ENCODE measurements around the gene TIMM29.

The TIMM29 gene

GRCh38 chr19:10913716-10914340, 14.8 kb upstream of the TIMM29 start:
- H3K4me3 ChIP-seq (ENCODE audit: low read depth in 1 of 2, low read length in 1 of 2), result no peak overlapping the region
- H3K4me1 ChIP-seq (ENCODE audit: control insufficient read depth in 1 of 2, insufficient read depth in 1 of 2, low read depth in 1 of 2, low read length in 1 of 2), result no peaks in the 10 kb centered on the region
- no peaks in the 10 kb centered on the region for H3K27me3 ChIP-seq
- TF ChIP-seq, protein P1, sequence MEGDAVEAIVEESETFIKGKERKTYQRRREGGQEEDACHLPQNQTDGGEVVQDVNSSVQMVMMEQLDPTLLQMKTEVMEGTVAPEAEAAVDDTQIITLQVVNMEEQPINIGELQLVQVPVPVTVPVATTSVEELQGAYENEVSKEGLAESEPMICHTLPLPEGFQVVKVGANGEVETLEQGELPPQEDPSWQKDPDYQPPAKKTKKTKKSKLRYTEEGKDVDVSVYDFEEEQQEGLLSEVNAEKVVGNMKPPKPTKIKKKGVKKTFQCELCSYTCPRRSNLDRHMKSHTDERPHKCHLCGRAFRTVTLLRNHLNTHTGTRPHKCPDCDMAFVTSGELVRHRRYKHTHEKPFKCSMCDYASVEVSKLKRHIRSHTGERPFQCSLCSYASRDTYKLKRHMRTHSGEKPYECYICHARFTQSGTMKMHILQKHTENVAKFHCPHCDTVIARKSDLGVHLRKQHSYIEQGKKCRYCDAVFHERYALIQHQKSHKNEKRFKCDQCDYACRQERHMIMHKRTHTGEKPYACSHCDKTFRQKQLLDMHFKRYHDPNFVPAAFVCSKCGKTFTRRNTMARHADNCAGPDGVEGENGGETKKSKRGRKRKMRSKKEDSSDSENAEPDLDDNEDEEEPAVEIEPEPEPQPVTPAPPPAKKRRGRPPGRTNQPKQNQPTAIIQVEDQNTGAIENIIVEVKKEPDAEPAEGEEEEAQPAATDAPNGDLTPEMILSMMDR (IDR thresholded peaks at IDR 0.05), result no peak
- no peak overlapping the region for H3K27ac ChIP-seq
- H3K9me3 ChIP-seq, result no peaks in the 10 kb centered on the region
- peaks cover 41% of the 10 kb centered on the region for H3K36me3 ChIP-seq

- Histone ChIP-seq H3K9me3 (no peaks in the 10 kb centered on the region), H3K4me1 (ENCODE audit: control insufficient read depth in 1 of 2, insufficient read depth in 1 of 2, low read depth in 1 of 2, low read length in 1 of 2) (no peaks in the 10 kb centered on the region), H3K36me3 (peaks cover 45% of the 10 kb centered on the region), H3K27ac (no peak overlapping the region), H3K4me3 (ENCODE audit: low read depth in 1 of 2, low read length in 1 of 2) (no peak overlapping the region), H3K27me3 (no peaks in the 10 kb centered on the region)
- TF ChIP-seq, protein P1 (IDR thresholded peaks at IDR 0.05), result no peak
Observed at GRCh38 chr19:10915130-10916091, 13.2 kb upstream of the TIMM29 start.

GRCh38 chr19:10916602-10917001, 12.0 kb upstream of the TIMM29 start:
- no peak overlapping the region for H3K27ac ChIP-seq
- TF ChIP-seq, protein P1 (IDR thresholded peaks at IDR 0.05), result no peak
- no peaks in the 10 kb centered on the region for H3K27me3 ChIP-seq
- H3K36me3 ChIP-seq, result peaks cover 51% of the 10 kb centered on the region
- H3K4me1 ChIP-seq (ENCODE audit: control insufficient read depth in 1 of 2, insufficient read depth in 1 of 2, low read depth in 1 of 2, low read length in 1 of 2), result no peaks in the 10 kb centered on the region
- H3K9me3 ChIP-seq, result no peaks in the 10 kb centered on the region
- H3K4me3 ChIP-seq (ENCODE audit: low read depth in 1 of 2, low read length in 1 of 2), result no peak overlapping the region

DNA sequence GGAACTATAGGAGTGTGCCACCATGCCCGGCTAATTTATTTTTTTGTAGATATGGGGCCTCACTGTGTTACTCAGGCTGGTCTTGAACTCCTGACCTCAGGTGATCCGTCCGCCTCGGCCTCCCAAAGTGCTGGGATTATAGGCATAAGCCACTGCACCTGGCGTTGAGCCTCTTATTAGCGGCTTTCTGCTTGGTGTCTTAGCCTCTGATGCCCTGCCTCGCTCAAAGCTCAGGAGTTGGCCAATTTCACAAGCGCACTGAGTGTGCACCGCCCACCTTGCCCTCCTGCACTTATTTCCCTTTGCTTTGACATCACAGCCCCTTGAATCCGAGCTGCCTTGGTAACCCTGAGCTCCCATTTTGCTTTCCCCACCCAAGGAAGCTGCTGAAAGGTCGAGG, 10.3 kb upstream of the TIMM29 start:
- Histone ChIP-seq H3K27me3 (no peaks in the 10 kb centered on the region), H3K9me3 (no peaks in the 10 kb centered on the region), H3K4me1 (ENCODE audit: control insufficient read depth in 1 of 2, insufficient read depth in 1 of 2, low read depth in 1 of 2, low read length in 1 of 2) (no peaks in the 10 kb centered on the region), H3K4me3 (ENCODE audit: low read depth in 1 of 2, low read length in 1 of 2) (no peak overlapping the region), H3K27ac (no peak overlapping the region), H3K36me3 (peaks cover 55% of the 10 kb centered on the region)
- TF ChIP-seq, protein P1 (IDR thresholded peaks at IDR 0.05), result no peak

GRCh38 chr19:10919352-10920287, 9.0 kb upstream of the TIMM29 start:
- H3K27ac ChIP-seq, result no peak overlapping the region
- no peaks in the 10 kb centered on the region for H3K4me1 ChIP-seq (ENCODE audit: control insufficient read depth in 1 of 2, insufficient read depth in 1 of 2, low read depth in 1 of 2, low read length in 1 of 2)
- TF ChIP-seq, protein P1 (IDR thresholded peaks at IDR 0.05), result no peak
- H3K9me3 ChIP-seq, result no peaks in the 10 kb centered on the region
- no peak overlapping the region for H3K4me3 ChIP-seq (ENCODE audit: low read depth in 1 of 2, low read length in 1 of 2)
- peaks cover 54% of the 10 kb centered on the region for H3K36me3 ChIP-seq
- H3K27me3 ChIP-seq, result no peaks in the 10 kb centered on the region
